Parathyroid adenoma (tissue), 2 donors: Measurements from ENCODE around the gene UTS2R.
"Not testable (repeated sequence)": the region's sequence is repeated elsewhere in the genome, so short reads cannot be mapped to it uniquely, and the experiment has no call there.

Experiments
- H2AFZ ChIP-seq: fragments of 300-600 bp; sonication (generic); one replicate; pipeline ENCODE4 v1.7.0; 2017; ENCODE audit warnings: antibody characterized with exemption, mild to moderate bottlenecking
- H3K27ac ChIP-seq: fragments of 300-600 bp; sonication (generic); one replicate; pipeline ENCODE4 v1.7.0; 2017
- H3K27me3 ChIP-seq: fragments of 300-600 bp; sonication (generic); one replicate; pipeline ENCODE4 v1.7.0; 2017; ENCODE audit warnings: low read length; ENCODE audit not compliant: control insufficient read depth, insufficient read depth
- H3K36me3 ChIP-seq: fragments of 300-600 bp; sonication (generic); one replicate; pipeline ENCODE4 v1.7.0; 2017; ENCODE audit warnings: low read length; ENCODE audit not compliant: control insufficient read depth, insufficient read depth
- H3K4me1 ChIP-seq: fragments of 300-600 bp; sonication (generic); one replicate; pipeline ENCODE4 v1.7.0; 2017; ENCODE audit warnings: control low read depth
- H3K4me2 ChIP-seq: fragments of 300-600 bp; sonication (generic); one replicate; pipeline ENCODE4 v1.7.0; 2017; ENCODE audit warnings: low read length
- H3K4me3 ChIP-seq: fragments of 300-600 bp; sonication (generic); one replicate; pipeline ENCODE4 v1.7.0; 2017; ENCODE audit warnings: low read depth, low read length
- H3K79me2 ChIP-seq: fragments of 300-600 bp; sonication (generic); one replicate; pipeline ENCODE4 v1.7.0; 2017; ENCODE audit warnings: control low read depth
- H3K9ac ChIP-seq: fragments of 300-600 bp; sonication (generic); one replicate; pipeline ENCODE4 v1.7.0; 2017; ENCODE audit warnings: mild to moderate bottlenecking
- H3K9me3 ChIP-seq: fragments of 300-600 bp; sonication (generic); one replicate; pipeline ENCODE4 v1.7.0; 2017; ENCODE audit warnings: low read length; ENCODE audit not compliant: control insufficient read depth
- TF ChIP-seq, protein P1 (sequence below): fragments of 300-600 bp; sonication (generic); IDR thresholded peaks from one replicate; pipeline ENCODE4 v1.7.0; 2017; ENCODE audit warnings: antibody characterized with exemption, mild to moderate bottlenecking
- donor health status: primary hyperparathyroidism.

UTS2R gene

DNA sequence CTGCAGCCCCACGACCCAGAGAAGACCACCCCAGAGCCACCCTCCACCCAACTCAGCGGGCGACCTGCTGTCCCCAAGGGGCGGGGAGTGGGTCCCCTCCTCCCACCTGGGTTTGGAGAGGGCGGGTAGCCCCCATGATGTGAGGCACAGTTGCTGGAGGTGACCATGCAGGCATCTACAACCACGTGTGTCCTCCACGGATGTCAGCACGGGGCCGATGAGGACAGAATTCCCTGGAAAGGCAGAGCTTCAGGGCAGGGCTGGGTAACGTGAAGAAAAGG is 7.1 kb downstream of the UTS2R start:
- no peak overlapping the region for H3K4me3 ChIP-seq
- no peaks in the 10 kb centered on the region for H3K4me1 ChIP-seq
- H3K9ac ChIP-seq = no peak overlapping the region
- TF ChIP-seq, protein P1, sequence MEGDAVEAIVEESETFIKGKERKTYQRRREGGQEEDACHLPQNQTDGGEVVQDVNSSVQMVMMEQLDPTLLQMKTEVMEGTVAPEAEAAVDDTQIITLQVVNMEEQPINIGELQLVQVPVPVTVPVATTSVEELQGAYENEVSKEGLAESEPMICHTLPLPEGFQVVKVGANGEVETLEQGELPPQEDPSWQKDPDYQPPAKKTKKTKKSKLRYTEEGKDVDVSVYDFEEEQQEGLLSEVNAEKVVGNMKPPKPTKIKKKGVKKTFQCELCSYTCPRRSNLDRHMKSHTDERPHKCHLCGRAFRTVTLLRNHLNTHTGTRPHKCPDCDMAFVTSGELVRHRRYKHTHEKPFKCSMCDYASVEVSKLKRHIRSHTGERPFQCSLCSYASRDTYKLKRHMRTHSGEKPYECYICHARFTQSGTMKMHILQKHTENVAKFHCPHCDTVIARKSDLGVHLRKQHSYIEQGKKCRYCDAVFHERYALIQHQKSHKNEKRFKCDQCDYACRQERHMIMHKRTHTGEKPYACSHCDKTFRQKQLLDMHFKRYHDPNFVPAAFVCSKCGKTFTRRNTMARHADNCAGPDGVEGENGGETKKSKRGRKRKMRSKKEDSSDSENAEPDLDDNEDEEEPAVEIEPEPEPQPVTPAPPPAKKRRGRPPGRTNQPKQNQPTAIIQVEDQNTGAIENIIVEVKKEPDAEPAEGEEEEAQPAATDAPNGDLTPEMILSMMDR = no peak
- no peak overlapping the region for H3K27ac ChIP-seq
- H3K79me2 ChIP-seq = no peaks in the 10 kb centered on the region
- no peaks in the 10 kb centered on the region for H3K36me3 ChIP-seq
- no peak overlapping the region for H3K4me2 ChIP-seq
- H3K9me3 ChIP-seq = no peaks in the 10 kb centered on the region
- no peaks in the 10 kb centered on the region for H3K27me3 ChIP-seq
- H2AFZ ChIP-seq = no peak overlapping the region

DNA sequence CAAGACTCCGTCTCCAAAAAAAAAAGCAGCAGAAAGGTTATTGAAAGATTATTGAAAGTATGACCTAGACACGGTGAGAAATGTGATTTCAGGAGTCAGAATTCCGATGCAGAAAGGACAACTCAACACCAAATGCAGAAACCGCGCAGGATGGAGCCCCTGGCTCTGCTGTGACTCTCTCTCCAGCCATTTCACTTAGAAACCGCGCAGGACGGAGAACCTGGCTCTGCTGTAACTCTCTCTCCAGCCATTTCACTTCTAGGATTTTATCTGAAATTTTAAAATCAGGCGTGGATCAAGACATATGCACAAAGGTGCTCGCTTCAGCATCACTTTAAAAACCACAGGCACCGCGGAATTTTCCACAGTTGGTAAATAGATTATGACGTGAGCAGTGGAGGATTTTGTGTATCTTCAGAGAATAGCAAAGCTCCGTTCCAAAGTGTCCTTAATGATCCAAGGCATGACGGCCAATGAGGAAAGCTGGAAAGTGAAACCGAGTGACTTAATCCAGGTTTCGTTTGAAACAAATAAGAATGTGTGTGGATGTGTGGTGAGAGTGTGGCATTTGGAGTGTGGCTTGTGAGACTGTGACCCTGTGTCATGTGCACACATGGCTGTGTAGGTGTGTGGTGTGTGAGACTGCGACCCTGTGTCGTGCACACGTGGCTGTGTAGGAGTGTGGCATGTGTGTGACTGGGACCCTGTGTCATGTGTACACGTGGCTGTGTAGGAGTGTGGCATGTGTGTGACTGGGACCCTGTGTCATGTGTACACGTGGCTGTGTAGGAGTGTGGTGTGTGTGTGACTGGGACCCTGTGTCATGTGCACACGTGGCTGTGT is 9.5 kb downstream of the UTS2R start:
- H3K9me3 ChIP-seq = no peaks in the 10 kb centered on the region
- TF ChIP-seq, protein P1 = no peak
- no peaks in the 10 kb centered on the region for H3K27me3 ChIP-seq
- no peak overlapping the region for H3K9ac ChIP-seq
- H2AFZ ChIP-seq = no peak overlapping the region
- no peak overlapping the region for H3K4me3 ChIP-seq
- H3K4me2 ChIP-seq = no peak overlapping the region
- no peaks in the 10 kb centered on the region for H3K79me2 ChIP-seq
- H3K36me3 ChIP-seq = no peaks in the 10 kb centered on the region
- no peak overlapping the region for H3K27ac ChIP-seq
- peaks cover 10% of the 10 kb centered on the region for H3K4me1 ChIP-seq

DNA sequence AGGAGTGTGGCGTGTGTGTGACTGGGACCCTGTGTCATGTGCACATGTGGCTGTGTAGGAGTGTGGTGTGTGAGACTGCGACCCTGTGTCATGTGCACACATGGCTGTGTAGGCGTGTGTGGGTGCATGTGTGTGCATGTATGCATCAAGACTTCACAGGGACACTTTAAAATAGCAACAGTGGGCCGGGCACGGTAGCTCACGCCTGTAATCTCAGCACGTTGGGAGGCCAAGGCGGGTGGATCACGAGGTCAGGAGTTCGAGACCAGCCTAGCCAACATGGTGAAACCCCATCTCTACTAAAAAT is 10.1 kb downstream of the UTS2R start:
- not testable (repeated sequence) for H3K36me3 ChIP-seq, H3K9ac ChIP-seq, H3K79me2 ChIP-seq, H3K4me3 ChIP-seq, H3K4me1 ChIP-seq, H3K4me2 ChIP-seq, H3K27ac ChIP-seq, H2AFZ ChIP-seq, H3K27me3 ChIP-seq, H3K9me3 ChIP-seq

DNA sequence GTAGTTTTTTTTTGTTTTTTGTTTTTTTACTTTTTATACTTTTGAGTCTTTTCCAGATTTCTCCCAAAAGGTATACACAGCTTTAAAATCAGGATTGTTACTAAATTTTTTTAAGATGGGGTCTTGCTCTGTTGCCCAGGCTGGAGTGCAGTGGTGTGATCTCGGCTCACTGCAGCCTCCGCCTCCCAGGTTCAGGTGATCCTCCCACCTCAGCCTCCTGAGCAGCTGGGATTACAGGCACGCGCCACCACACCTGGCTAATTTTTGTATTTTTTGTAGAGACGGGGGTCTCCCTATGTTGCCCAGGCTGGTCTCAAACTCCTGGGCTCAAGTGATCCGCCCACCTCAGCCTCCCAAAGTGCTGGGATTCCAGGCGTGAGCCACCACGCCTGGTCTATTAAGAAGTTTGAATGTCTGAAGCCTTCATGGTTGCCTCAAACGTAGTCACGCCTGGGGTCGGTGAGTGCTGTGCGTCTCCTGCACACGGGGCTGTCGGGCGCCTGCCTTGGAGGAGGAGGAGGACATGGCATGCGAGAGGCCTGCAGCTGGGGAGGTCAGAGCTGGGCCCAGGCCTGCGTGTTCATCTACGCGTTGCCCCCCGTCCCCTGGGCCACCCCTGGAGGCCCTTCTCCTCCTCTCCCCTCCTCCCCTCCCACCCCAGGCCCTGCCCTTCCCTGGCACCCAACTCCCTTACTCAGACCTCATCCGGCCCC is 10.8 kb downstream of the UTS2R start:
- H3K4me1 ChIP-seq, H3K4me3 ChIP-seq, H3K9me3 ChIP-seq, H3K36me3 ChIP-seq, H3K27me3 ChIP-seq, H3K9ac ChIP-seq, H3K4me2 ChIP-seq, H2AFZ ChIP-seq, H3K27ac ChIP-seq, H3K79me2 ChIP-seq: not testable (repeated sequence)

DNA sequence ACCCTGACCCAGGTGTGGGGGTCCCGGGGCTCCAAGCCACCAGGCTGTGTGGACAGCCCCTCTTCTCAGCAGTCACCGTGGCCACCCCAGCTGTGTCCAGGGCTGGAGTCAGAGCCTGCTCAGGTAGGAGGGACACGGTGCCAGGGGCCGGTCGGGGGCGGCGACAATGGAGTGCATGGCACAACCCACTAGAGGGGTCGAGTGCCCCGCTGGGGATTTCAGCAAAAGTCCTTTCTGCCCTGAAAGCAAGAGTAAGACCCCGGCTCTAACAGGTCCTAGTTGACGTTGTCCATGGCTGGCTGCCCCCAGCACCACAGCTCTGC is 11.3 kb downstream of the UTS2R start:
- TF ChIP-seq, protein P1 = no peak

DNA sequence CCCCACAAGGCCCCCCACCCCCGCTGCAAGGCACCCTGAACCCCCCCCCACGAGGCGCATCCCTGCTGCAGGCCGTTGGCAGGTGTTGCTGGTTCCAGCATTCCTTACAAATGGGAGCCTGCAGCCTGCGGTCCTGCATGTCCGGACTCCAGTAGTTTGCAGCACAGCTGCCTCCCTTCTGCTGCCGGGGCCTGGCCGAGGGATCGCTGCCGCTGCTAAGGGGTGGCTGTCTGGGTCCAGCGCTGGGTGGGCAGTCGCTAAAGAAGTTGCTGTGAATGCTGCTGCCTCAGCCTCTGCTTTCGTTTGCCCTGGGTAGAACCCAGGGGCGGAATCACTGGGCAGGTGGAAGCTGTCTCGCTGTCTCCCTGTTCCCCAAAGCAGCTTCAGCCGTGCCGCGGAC is 11.8 kb downstream of the UTS2R start:
- Histone ChIP-seq H2AFZ (no peak overlapping the region), H3K9me3 (no peaks in the 10 kb centered on the region), H3K27ac (no peak overlapping the region), H3K9ac (no peak overlapping the region), H3K4me2 (no peak overlapping the region), H3K4me3 (no peak overlapping the region), H3K27me3 (no peaks in the 10 kb centered on the region), H3K4me1 (peaks cover 10% of the 10 kb centered on the region), H3K36me3 (no peaks in the 10 kb centered on the region), H3K79me2 (no peaks in the 10 kb centered on the region)
- TF ChIP-seq, protein P1 = no peak

More for the DNA sequence above, 11.3 kb downstream of the UTS2R start:
- Histone ChIP-seq H3K9ac (no peak overlapping the region), H3K36me3 (no peaks in the 10 kb centered on the region), H3K27ac (no peak overlapping the region), H3K27me3 (no peaks in the 10 kb centered on the region), H3K9me3 (no peaks in the 10 kb centered on the region), H3K4me3 (no peak overlapping the region), H3K79me2 (no peaks in the 10 kb centered on the region), H3K4me1 (peaks cover 10% of the 10 kb centered on the region), H3K4me2 (no peak overlapping the region), H2AFZ (no peak overlapping the region)
